HG03095 (cell line): ENCODE results near the gene DOLK.
"Not testable (repeated sequence)": the region's sequence is repeated elsewhere in the genome, so short reads cannot be mapped to it uniquely, and the experiment has no call there.

Source experiments
- ATAC-seq: cut with Tn5 transposase; IDR thresholded peaks from one replicate; pipeline ENCODE4 v1.9.1; 2021; ENCODE audit warnings: moderate library complexity; ENCODE audit not compliant: unreplicated experiment

Gene DOLK

DNA sequence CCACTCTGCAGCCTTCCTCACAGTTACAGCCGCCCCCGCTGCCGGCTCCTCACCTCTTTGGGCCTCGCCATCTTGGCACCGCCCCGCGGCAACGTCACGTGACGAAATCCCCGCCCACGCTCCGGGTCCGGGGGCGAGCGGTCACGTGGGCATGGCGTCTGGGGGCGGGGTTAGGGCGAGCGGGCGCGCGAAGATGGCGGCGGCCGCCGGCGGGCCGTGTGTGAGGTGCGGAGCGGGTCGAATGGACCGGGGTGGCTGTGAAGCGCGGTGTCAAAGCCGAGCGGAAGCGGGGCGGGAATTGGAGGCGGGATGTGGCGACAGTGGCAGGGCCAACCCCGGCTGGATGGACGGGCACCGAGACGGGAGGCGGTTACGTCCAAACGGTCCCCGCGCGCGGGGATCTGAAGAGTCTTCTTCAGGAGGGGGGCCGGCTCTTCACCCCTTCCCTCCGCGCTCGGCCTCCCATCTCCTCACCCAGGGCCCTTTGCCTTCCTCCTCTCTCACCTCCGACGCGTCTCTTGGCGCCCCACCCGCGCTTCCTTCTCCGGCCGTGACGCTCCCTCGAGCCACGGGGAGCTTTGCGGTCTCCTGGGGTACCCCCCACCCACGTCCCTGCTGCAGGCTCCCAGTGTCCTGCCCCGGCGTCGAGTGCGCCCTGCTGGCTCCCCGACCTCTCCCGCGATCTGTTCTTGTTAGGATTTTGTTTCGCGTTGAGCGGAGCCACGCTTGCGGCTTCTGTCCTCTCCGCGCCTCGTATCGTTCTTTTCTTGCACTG is at the start of gene DOLK, which contains the start of gene NUP188:
DOLK (minus strand) TSS at position 77 of the 775 bp plus-strand sequence. CDS start 300 bp downstream, outside the sequence.
NUP188 (plus strand) TSS at position 173 of the 775 bp plus-strand sequence; CDS start at position 194, 21 bp downstream.
- ATAC-seq, result peak; percentile 61

DNA sequence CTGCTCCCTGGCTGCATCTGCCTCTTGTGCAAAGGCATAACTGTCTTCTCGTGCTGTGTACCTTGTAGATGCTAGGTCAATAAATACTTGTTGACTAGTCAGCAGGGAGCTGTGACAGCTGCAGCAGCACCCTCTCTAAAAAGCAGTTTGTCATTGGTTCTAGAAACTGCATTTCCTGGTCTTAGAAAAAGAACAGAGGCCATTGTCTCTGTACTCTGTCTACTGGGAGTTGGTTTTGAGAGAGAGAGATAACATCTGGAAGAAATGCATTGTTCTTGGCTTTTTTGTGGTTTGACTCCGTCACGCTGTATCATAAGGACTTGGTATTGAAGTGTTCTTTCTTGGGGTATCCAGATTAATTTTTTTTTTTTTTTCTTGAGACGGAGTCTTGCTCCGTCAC is 48.4 kb upstream of the DOLK start:
- ATAC-seq, result no peak

GRCh38 chr9:128992995-128993394 is 45.6 kb upstream of the DOLK start:
- ATAC-seq, result no peak

- no peak for ATAC-seq
Observed at GRCh38 chr9:128987805-128988204, 40.4 kb upstream of the DOLK start.

DNA sequence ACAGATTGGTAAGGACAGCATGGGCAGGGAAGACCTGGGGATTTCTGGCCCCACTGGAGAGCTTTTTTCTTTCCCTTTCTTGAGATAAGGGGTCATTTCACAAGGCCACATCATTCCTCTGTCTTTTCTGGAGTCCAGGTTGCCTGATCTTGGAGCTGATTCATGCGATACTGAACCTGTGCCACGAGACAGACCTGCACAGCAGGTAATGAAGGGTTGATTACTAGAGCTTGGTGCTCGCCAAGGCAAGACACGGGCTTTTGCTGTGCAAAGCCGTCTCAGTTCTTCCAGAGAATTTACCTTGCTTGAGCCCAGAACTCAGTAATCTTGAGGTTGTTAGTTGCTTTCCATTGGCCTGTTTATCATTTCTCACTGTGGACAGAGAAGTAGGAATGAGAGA is 39.3 kb upstream of the DOLK start:
- ATAC-seq, result no peak

DNA sequence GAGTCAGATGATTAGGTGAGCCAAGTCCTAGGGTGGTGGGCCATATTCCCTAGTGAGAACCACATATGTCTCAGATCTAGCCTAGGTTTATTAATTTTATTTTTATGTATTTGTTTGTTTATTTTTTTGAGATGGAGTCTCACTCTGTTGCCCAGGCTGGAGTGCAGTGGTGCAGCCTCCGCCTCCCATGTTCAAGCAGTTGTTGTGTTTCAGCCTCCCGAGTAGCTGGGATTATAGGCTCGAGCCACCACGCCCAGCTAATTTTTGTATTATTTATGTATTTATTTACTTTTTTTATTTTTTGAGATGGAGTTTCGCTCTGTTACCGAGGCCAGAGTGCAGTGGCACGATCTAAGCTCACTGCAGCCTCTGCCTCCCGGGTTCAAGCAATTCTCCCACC is 36.1 kb upstream of the DOLK start:
- no peak for ATAC-seq

DNA sequence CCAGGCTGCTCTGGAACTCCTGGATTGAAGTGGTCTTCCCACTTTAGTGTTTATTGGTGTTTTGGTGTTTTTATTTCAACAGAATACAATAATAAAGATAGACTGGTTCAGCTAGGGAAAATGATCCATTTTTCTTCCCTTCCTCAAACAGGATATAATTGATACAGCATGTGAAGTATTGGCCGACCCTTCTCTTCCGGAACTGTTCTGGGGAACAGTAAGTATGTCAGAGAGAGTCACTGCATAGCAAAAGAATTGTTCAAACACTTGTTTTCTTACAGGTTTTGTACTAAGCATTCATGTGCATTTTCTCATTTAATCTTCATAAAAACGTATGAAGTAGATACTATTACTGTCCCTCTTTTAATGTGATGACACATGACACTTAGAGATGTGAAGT is 31.7 kb upstream of the DOLK start:
- no peak for ATAC-seq

DNA sequence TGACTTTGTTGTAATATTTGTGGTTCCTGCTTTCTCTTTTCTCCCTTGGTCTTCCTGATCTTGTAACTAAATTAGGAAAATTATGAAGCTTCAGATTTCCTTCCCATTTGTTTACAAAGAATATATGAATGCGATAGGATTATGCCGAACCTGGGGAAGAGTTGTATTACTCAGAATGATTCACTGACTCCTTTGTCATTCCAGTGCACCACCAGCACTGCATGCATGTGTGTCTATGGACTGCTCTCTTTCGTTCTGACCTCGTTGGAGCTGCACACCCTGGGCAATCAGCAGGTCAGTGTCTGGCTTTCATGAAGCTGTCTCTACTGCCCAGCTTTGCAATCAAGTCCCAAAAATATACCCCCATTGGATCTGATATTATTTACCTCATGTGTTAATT is 25.6 kb upstream of the DOLK start:
- ATAC-seq, result no peak

DNA sequence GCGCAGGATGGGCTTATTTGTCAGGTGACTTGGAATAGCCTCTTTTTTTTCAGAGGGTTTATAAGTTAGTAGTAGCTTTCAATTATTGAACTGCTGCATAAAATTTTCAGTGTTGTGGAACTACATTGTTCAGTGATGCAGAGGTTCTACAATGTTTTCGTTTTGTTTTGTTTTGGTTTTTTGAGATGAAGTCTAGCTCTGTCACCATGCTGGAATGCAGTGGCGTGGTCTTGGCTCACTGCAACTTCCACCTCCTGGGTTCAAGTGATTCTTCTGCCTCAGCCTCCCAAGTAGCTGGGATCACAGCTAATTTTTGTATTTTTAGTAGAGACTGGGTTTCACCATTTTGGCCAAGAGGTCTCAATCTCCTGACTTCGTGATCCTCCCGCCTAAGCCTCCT is 22.1 kb upstream of the DOLK start:
- no peak for ATAC-seq

DNA sequence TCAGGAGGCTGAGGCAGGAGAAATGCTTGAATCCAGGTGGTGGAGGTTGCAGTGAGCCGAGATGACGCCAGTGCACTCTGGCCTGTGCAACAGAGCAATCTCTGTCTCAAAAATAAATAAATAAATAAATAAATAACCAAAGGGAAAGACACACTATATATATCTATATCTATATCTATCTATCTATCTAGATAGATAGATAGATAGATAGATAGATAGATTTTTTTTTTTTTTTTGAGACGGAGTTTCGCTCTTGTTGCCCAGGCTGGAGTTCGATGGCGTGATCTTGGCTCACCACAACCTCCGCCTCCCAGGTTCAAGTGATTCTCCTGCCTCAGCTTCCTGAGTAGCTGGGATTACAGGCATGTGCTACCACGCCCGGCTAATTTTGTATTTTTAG is 14.0 kb upstream of the DOLK start:
- ATAC-seq, result not testable (repeated sequence)

GRCh38 chr9:128947277-128947526 is 201 bp downstream of the DOLK start:
- ATAC-seq, result no peak

DNA sequence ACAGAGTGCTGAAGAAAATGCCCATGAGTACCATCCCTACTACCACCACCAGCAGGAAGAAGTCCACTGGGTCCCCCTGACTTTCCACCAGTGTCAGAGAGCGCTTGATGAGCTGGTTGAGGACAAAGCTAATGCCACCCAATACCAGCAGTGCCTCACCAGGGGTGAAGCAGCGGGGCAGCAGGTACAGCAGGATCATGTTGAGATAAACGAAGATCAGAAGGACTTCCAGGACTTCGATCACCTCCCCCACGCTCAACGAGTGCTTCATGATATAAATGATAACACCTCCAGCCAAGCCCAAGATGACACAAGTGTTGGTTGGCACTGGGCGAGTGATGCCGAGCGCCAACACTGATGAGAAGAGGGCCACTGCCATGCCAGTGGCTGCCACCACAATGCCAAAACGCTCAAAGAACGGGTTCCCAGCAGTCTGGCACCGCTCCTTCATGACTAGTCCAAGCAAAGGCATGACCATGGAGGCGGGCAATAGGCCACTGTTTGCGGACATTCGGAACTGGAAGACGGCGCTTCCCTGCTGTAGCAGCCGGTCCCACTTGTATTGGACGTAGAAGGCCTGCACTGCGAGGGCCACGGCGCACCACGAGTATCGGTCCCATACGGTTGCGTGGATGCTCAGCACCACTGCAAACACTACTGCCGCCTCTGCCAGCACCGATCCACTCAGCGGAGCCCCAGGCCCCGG is 679 bp downstream of the DOLK start:
- peak; percentile 21 for ATAC-seq

GRCh38 chr9:128945798-128946501 is 1.5 kb downstream of the DOLK start:
- ATAC-seq, result no peak

DNA sequence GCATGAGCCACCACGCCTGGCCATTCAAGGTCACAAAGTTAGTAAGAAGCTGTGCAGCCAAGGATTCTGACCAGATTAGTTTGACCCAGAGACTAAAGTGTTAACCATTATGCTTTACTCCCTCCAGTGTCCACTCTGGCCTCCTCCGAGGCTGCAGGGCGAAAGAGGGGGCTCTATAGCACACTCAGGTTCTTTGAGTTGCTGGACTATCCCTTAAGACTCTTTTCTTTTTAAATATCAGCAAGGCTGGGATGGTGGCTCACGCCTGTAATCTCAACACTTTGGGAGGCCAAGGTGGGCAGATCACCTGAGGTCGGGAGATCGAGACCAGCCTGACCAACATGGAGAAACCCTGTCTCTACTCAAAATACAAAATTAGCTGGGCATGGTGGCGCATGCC is 2.4 kb downstream of the DOLK start:
- not testable (repeated sequence) for ATAC-seq

DNA sequence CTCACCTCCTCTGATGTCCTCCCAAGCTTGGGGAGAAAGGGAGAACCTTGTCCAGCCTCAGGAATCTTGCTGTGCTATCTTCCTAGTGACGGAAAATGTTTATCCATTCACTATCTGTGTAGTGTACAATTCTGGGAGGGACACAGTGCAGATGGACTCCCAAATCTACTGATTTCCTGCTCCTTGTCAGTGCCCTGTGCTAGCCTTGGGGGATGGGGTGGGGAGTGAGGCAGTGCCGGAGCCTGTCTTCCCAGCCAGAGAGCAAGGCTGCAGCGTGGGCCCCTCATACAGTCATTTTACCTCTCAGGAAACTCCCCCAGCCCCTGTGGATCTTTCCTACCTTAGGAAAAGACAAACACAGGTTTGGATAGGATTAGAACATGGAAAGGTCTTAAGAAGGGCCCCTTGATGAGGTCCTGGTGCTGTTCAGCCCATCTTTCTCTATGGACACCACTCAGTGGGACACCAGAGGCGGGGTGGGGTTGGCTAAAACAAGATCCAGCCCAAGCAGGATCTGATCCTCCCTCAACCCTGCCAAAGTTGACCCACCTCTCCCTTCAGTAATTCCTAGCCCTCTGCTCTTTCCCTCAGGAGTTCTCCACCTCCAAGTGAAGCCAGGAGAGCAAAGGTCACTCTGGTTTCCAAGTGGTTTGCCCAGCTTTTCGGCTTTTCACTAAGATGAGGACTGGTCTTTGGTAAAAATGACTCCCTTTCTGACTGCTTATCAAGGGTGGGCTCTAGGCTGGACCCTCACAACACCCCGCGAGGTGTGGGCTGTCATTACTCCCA is 3.4 kb downstream of the DOLK start:
- no peak for ATAC-seq

DNA sequence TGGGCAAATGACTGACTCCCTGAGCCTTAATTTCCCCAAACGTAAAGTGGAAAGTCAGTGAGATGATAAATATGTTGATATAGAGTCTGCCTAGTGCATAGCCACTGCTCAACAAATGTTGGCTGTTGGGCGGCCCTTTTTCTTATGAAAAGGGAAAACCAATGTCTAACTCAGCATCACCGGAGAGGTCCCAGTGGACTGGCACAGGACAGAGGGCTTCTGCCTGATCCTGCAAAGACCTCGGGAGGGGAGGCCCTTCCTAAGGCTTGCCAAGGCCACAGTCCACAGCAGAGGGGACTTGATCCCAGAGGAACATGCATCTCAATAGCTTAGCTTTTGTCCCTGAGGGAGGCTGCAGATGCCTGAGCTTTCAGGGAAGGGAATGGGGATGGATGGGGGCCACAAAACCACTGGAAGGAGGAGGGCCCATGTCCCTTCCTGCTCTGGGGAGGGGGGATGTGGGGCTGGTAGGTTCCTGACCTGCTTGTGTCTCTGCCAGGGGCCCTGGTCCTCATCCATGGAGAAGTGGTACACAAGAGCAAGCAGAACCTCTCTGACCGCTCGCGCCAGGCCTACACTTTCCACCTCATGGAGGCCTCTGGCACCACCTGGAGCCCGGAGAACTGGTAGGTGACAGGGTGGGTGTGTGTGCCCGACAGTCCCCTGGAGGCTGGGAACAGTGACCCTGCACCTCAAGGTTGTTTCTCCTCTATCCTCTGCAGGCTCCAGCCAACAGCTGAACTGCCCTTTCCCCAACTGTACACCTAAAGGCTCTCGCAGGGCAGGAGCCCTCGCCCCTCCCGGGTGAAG is 6.3 kb downstream of the DOLK start:
- ATAC-seq, result no peak

- ATAC-seq, result no peak
Observed at GRCh38 chr9:128940271-128940921, 7.0 kb downstream of the DOLK start.

DNA sequence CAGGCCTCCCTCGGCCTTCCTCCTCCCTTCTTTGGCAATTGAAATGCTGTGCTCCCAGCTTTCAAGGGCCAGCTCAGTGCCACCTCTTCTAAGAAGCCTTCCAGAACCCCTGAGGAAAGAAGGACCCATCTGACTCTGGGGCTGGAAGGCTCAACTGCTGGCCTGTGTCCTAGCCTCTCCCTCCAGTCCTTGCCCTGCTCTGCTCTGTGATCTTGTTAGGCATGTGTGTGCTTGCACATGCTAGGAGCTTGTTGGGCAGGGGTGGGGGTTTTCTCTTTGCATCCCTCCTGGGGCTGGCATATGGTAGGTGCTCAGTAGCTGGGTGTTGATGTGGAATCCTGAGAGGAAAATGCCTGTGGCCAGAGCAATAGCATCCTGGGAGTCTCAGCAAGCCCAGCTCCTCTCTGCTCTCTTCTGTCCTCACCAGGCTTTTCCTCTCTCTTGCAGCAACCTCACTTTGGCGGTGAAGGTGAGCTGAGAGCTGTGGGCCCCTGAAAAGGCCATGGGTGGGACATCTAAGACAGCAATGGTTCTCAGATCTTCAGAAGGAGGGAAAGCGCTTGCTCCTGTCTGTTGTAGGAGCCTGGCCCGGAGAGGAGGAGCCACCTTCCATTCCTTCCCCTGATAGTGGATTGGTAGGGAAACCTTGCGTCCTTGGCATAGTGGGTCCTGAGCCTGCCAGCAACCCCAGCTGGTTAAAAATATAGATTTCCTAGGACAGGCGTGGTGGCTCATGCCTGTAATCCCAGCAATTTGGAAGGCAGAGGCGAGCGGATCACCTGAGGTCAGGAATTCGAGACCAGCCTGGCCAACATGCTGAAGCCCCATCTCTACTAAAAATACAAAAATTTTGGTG is 9.9 kb downstream of the DOLK start:
- no peak for ATAC-seq
